ENCODE results near the gene CBLB. TPM values are rescaled to one million over a fixed set of nuclear protein-coding genes. Genes with fewer than 3 reads are reported as not detected.

The CBLB gene
- total RNA-seq, 4 donors from 2014 or later = 14.8 to 46.4 (median 21.6) TPM

DNA sequence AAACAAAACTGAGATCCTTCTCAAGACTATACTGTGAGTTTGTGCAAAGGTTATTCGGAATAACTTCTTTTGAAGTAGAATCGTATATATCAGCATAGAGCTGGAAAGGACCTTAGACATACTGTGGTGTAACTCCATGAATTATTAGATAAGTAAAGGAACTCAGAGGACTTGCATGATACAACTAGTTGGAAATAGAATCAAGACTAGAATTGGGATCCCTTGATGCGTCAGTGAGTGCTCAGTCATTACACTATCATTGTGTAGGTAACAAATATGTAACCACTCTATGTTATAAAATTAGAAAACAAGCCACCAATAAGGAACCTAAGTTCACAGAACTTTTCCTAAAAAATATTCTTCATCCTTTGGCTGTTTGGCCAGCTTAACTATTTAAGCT is 61.1 kb downstream of the CBLB start:
- DNase-seq (no peak), ATAC-seq (peak in 1 of 2 donors; percentile 56)
- Histone ChIP-seq H3K9me3 (no peaks in the 10 kb centered on the region), H3K27ac (no peak overlapping the region), H3K36me3 (no peaks in the 10 kb centered on the region), H3K27me3 (no peaks in the 10 kb centered on the region), H3K4me1 (peaks cover 39 to 42% of the 10 kb centered on the region in 2 donors), H3K4me3 (no peak overlapping the region)
- TF ChIP-seq, protein P1, sequence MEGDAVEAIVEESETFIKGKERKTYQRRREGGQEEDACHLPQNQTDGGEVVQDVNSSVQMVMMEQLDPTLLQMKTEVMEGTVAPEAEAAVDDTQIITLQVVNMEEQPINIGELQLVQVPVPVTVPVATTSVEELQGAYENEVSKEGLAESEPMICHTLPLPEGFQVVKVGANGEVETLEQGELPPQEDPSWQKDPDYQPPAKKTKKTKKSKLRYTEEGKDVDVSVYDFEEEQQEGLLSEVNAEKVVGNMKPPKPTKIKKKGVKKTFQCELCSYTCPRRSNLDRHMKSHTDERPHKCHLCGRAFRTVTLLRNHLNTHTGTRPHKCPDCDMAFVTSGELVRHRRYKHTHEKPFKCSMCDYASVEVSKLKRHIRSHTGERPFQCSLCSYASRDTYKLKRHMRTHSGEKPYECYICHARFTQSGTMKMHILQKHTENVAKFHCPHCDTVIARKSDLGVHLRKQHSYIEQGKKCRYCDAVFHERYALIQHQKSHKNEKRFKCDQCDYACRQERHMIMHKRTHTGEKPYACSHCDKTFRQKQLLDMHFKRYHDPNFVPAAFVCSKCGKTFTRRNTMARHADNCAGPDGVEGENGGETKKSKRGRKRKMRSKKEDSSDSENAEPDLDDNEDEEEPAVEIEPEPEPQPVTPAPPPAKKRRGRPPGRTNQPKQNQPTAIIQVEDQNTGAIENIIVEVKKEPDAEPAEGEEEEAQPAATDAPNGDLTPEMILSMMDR (IDR thresholded peaks at IDR 0.05 in 4 of 5, conservative IDR thresholded peaks at IDR 0.05 in 1 of 5) = no peak
- no peak for TF ChIP-seq POLR2A (IDR thresholded peaks at IDR 0.05)
- intact Hi-C loops (cut with DNase I; ENCODE audit: low total_unique reads) = no loop called here
- in situ Hi-C loops (cut with MboI; ENCODE audit: low sequenced_read_pairs in 4 of 4) = no loop called here

GRCh38 chr3:105807146-105807545 is 61.7 kb downstream of the CBLB start:
- Histone ChIP-seq H3K9me3 (no peaks in the 10 kb centered on the region), H3K4me1 (peaks cover 45% of the 10 kb centered on the region in 2 donors), H3K4me3 (no peak overlapping the region), H3K27me3 (no peaks in the 10 kb centered on the region), H3K36me3 (no peaks in the 10 kb centered on the region), H3K27ac (no peak overlapping the region)
- intact Hi-C loops (cut with DNase I; ENCODE audit: low total_unique reads) (no loop called here), in situ Hi-C loops (cut with MboI; ENCODE audit: low sequenced_read_pairs in 4 of 4) (no loop called here)
- ATAC-seq = no peak
- no peak for TF ChIP-seq POLR2A (IDR thresholded peaks at IDR 0.05)
- TF ChIP-seq, protein P1 (IDR thresholded peaks at IDR 0.05 in 4 of 5, conservative IDR thresholded peaks at IDR 0.05 in 1 of 5) = no peak
- DNase-seq = no peak

GRCh38 chr3:105806359-105806758 is 62.5 kb downstream of the CBLB start:
- in situ Hi-C loops (cut with MboI; ENCODE audit: low sequenced_read_pairs in 4 of 4) (no loop called here), intact Hi-C loops (cut with DNase I; ENCODE audit: low total_unique reads) (no loop called here)
- Histone ChIP-seq H3K4me3 (no peak overlapping the region), H3K27me3 (no peaks in the 10 kb centered on the region), H3K27ac (no peak overlapping the region), H3K9me3 (no peaks in the 10 kb centered on the region), H3K36me3 (no peaks in the 10 kb centered on the region), H3K4me1 (peaks cover 50 to 53% of the 10 kb centered on the region in 2 donors)
- TF ChIP-seq, protein P1 (IDR thresholded peaks at IDR 0.05 in 4 of 5, conservative IDR thresholded peaks at IDR 0.05 in 1 of 5) = no peak
- TF ChIP-seq POLR2A (IDR thresholded peaks at IDR 0.05) = no peak
- ATAC-seq = peak; percentile 69 to 80
- no peak for DNase-seq

- H3K4me3 ChIP-seq = no peak overlapping the region
- no peaks in the 10 kb centered on the region for H3K27me3 ChIP-seq
- DNase-seq (no peak), ATAC-seq (no peak)
- in situ Hi-C loops (cut with MboI; ENCODE audit: low sequenced_read_pairs in 4 of 4) = no loop called here
- H3K9me3 ChIP-seq = no peaks in the 10 kb centered on the region
- peaks cover 42 to 53% of the 10 kb centered on the region in 2 donors for H3K4me1 ChIP-seq
- H3K27ac ChIP-seq = peak overlapping the region in 1 of 4 donors; percentile 8
- TF ChIP-seq, protein P1 (IDR thresholded peaks at IDR 0.05 in 4 of 5, conservative IDR thresholded peaks at IDR 0.05 in 1 of 5) = no peak
- TF ChIP-seq POLR2A (IDR thresholded peaks at IDR 0.05) = no peak
- intact Hi-C loops (cut with DNase I; ENCODE audit: low total_unique reads) = no loop called here
- H3K36me3 ChIP-seq = no peaks in the 10 kb centered on the region
Measured at GRCh38 chr3:105805404-105805803, 63.4 kb downstream of the CBLB start.

- intact Hi-C loops (cut with DNase I; ENCODE audit: low total_unique reads) = no loop called here
- in situ Hi-C loops (cut with MboI; ENCODE audit: low sequenced_read_pairs in 4 of 4) = no loop called here
- ATAC-seq = no peak
Measured at GRCh38 chr3:105802118-105802706, 66.6 kb downstream of the CBLB start.

More at GRCh38 chr3:105802118-105802706, 66.6 kb downstream of the CBLB start:
- Histone ChIP-seq H3K4me1 (peaks cover 24 to 37% of the 10 kb centered on the region in 2 donors), H3K9me3 (no peaks in the 10 kb centered on the region), H3K36me3 (no peaks in the 10 kb centered on the region), H3K27me3 (no peaks in the 10 kb centered on the region), H3K4me3 (no peak overlapping the region), H3K27ac (no peak overlapping the region)
- DNase-seq = no peak
- TF ChIP-seq POLR2A (IDR thresholded peaks at IDR 0.05) = no peak
- TF ChIP-seq, protein P1 (IDR thresholded peaks at IDR 0.05 in 4 of 5, conservative IDR thresholded peaks at IDR 0.05 in 1 of 5) = no peak

Measured in gastrocnemius medialis (tissue), 4 donors.